Ovary (tissue), 9 donors: ENCODE measurements around the gene TEF. TPM values are rescaled to one million over a fixed set of nuclear protein-coding genes. Genes with fewer than 3 reads are reported as not detected.
A peak's percentile ranks its signal among the peaks of the same experiment; 100 is the strongest.

Source experiments
- DNase-seq, 5 donors: peaks; one replicate each; pipeline ENCODE4 v3.0.0-alpha.2; 2019 to 2020
- H3K27ac ChIP-seq, 2 donors: fragments of 200-600 bp; one replicate each; pipeline versions ENCODE4 v1.5.1 to v1.8.0; 2019 to 2022
- H3K27me3 ChIP-seq: fragments of 200-600 bp; one replicate; pipeline ENCODE4 v1.8.0; 2022
- H3K36me3 ChIP-seq: fragments of 200-600 bp; sonication (generic); one replicate; pipeline ENCODE4 v1.5.1; 2019
- H3K4me1 ChIP-seq: one replicate; pipeline ENCODE4 v1.8.1; 2013; ENCODE audit warnings: mild to moderate bottlenecking, moderate library complexity; ENCODE audit not compliant: insufficient read depth
- H3K4me3 ChIP-seq: fragments of 200-600 bp; sonication (generic); one replicate; pipeline ENCODE4 v1.5.1; 2017
- H3K9me3 ChIP-seq, 2 donors: fragments of 200-600 bp in 1 of 2; sonication (generic) in 1 of 2; one replicate each; pipeline versions ENCODE4 v1.5.1 to v1.8.1; 2013 to 2019; ENCODE audit warnings: mild to moderate bottlenecking in 1 of 2, moderate library complexity in 1 of 2
- CTCF ChIP-seq, 3 donors: fragments of 450-650 bp in 2 of 3; fragments of 200-600 bp in 1 of 3; IDR thresholded peaks; one replicate each; pipeline versions ENCODE4 v1.5.1 to v1.8.0; 2016 to 2022; ENCODE audit warnings: antibody characterized with exemption in 3 of 3, mild to moderate bottlenecking in 1 of 3
- EP300 ChIP-seq: sonication (generic); formaldehyde crosslinking; IDR thresholded peaks from one replicate; pipeline ENCODE4 v1.6.1; 2017; ENCODE audit warnings: antibody characterized with exemption
- POLR2A ChIP-seq: fragments of 450-650 bp; IDR thresholded peaks from one replicate; pipeline ENCODE4 v1.6.1; 2017; ENCODE audit warnings: antibody characterized with exemption, mild to moderate bottlenecking, moderate library complexity
- WGBS, 3 donors: extraction: QIAGEN DNeasy Blood & Tissue Kit in 1 of 3; methylation state at CpG; one replicate each; pipeline versions ENCODE4 v1.1.5 to v1.1.7; 2013 to 2017; 5-methylcytosine and 5-hydroxymethylcytosine counted together
- intact Hi-C, 4 donors: fragments of 100-400 bp; cut with DNase I; formaldehyde crosslinking; loops; one replicate each; pipeline versions ENCODE4 v1.11.0 to v1.15.1; 2022 to 2023
- polyA plus RNA-seq, 2 donors: library from polyadenylated mRNA; stranded (reverse); fragments of 200-250 nt in 1 of 2; fragments of 350-450 nt in 1 of 2; fragmentation: Illumina TruSeq in 1 of 2; extraction: RNeasy Lipid Tissue Mini Kit (QIAGEN cat#74804) in 1 of 2; gene quantifications; one replicate each; pipeline ENCODE4 v1.2.3, GENCODE V29; 2013 to 2014
- total RNA-seq, 7 donors: library from RNA; depleted of rRNA in 2 of 7; stranded (reverse); fragments of >200 nt in 2 of 7; fragmentation: NEBNext Ultra II Directional in 3 of 7; extraction: Animal tissue kit (Norgen Biotek cat#: 25700) in 3 of 7; gene quantifications; one replicate each; pipeline versions ENCODE4 v1.1.0 to v1.2.4, GENCODE V29; 2016 to 2023
- donor health status: DM: no; HTN: no; CAD: no; lungs with moderate emphysema.
- donor health status: DM: no; HTN: no; CAD: no.
- donor health status: Bipolar disorder and iron deficiency.
- donor health status: DM: yes; HTN: yes; CAD: no.
- donor health status: DM: no; HTN: no; CAD: no.
- donor health status: DM: yes; HTN: yes; CAD: no.

Gene TEF
- total and polyA plus RNA-seq, 9 donors: 10.8 to 64.6 (median 42.8) TPM

- H3K4me1 ChIP-seq: peaks cover 6% of the 10 kb centered on the region
- H3K27ac ChIP-seq: peak overlapping the region; percentile 82 to 98
- intact Hi-C loops: no loop called here
- no peaks in the 10 kb centered on the region for H3K27me3 ChIP-seq
- 0 to 1% (median 0%) methylated on average over 35 of the region's 35 CpGs for WGBS, 3 donors
- peak overlapping the region; percentile 94 for H3K4me3 ChIP-seq
- TF ChIP-seq CTCF (IDR thresholded peaks at IDR 0.05): peak in 2 of 3 donors; percentile 10 to 18
- TF ChIP-seq POLR2A: no peak
- H3K9me3 ChIP-seq: no peaks in the 10 kb centered on the region
- no peaks in the 10 kb centered on the region for H3K36me3 ChIP-seq
- peak; percentile 92 to 94 (median 93) for DNase-seq
Observed at GRCh38 chr22:41444360-41445128, 62.8 kb downstream of the TEF start.

GRCh38 chr22:41445129-41446056 is 63.7 kb downstream of the TEF start:
- Histone ChIP-seq H3K36me3 (no peaks in the 10 kb centered on the region), H3K27me3 (no peaks in the 10 kb centered on the region), H3K27ac (peak overlapping the region; percentile 82 to 98), H3K4me1 (peaks cover 6% of the 10 kb centered on the region), H3K4me3 (peak overlapping the region; percentile 94), H3K9me3 (no peaks in the 10 kb centered on the region)
- 0 to 1% (median 1%) methylated on average over 22 of the region's 22 CpGs for WGBS, 3 donors
- TF ChIP-seq POLR2A (no peak), EP300 (no peak), CTCF (IDR thresholded peaks at IDR 0.05) (no peak)
- intact Hi-C loops: no loop called here
- peak in 4 of 5 donors; percentile 47 to 57 (median 55) for DNase-seq

GRCh38 chr22:41446057-41446501 is 64.3 kb downstream of the TEF start:
- WGBS, 3 donors: 0 to 1% (median 1%) methylated on average over 25 to 34 of the region's 34 CpGs
- H3K27me3 ChIP-seq: no peaks in the 10 kb centered on the region
- TF ChIP-seq EP300: no peak
- TF ChIP-seq POLR2A: no peak
- TF ChIP-seq CTCF (IDR thresholded peaks at IDR 0.05): no peak
- H3K36me3 ChIP-seq: no peaks in the 10 kb centered on the region
- peak; percentile 39 to 67 (median 60) for DNase-seq
- peak overlapping the region; percentile 82 to 98 for H3K27ac ChIP-seq
- intact Hi-C loops: no loop called here
- H3K4me1 ChIP-seq: peaks cover 6% of the 10 kb centered on the region
- peak overlapping the region; percentile 94 for H3K4me3 ChIP-seq
- no peaks in the 10 kb centered on the region for H3K9me3 ChIP-seq

GRCh38 chr22:41446639-41447434 is 65.1 kb downstream of the TEF start, which contains the start of gene TOB2:
Gene TOB2 (minus strand): TSS chr22:41446801. CDS start chr22:41437345, 9,456 bp downstream.
- TF ChIP-seq EP300 (peak; percentile 45), CTCF (IDR thresholded peaks at IDR 0.05) (no peak), POLR2A (peak; percentile 99)
- peak within 1 kb of the TSS; percentile 96 to 98 for H3K27ac ChIP-seq
- no peaks in the 10 kb centered on the region for H3K9me3 ChIP-seq
- H3K36me3 ChIP-seq: no peaks in the 10 kb centered on the region
- peaks cover 6% of the 10 kb centered on the region for H3K4me1 ChIP-seq
- H3K4me3 ChIP-seq: peak within 1 kb of the TSS; percentile 94
- WGBS, 3 donors: 0% methylated on average over 72 to 85 of the region's 85 CpGs
- H3K27me3 ChIP-seq: no peaks in the 10 kb centered on the region
- intact Hi-C loops: no loop called here
- peak; percentile 96 to 98 (median 97) for DNase-seq
